GM19397 (cell line): ENCODE results near the gene UGGT2.
"Not testable (repeated sequence)": the region's sequence is repeated elsewhere in the genome, so short reads cannot be mapped to it uniquely, and the experiment has no call there.

Experiments used
- ATAC-seq: cut with Tn5 transposase; IDR thresholded peaks from one replicate; pipeline ENCODE4 v1.9.1; 2021; ENCODE audit warnings: mild to moderate bottlenecking, moderate library complexity; ENCODE audit not compliant: unreplicated experiment

Gene UGGT2

GRCh38 chr13:95914991-95915501 lies 138.2 kb downstream of the UGGT2 start:
- ATAC-seq: no peak

- no peak for ATAC-seq
Measured at GRCh38 chr13:95906999-95907398, 146.2 kb downstream of the UGGT2 start.

GRCh38 chr13:95903569-95903968 lies 149.6 kb downstream of the UGGT2 start:
- ATAC-seq: no peak

GRCh38 chr13:95902741-95903140 lies 150.5 kb downstream of the UGGT2 start:
- no peak for ATAC-seq

GRCh38 chr13:95898256-95898655 lies 154.9 kb downstream of the UGGT2 start:
- ATAC-seq: no peak

GRCh38 chr13:95896301-95896700 lies 156.9 kb downstream of the UGGT2 start:
- no peak for ATAC-seq

GRCh38 chr13:95893861-95894260 lies 159.3 kb downstream of the UGGT2 start:
- ATAC-seq: no peak

GRCh38 chr13:95882121-95882520 lies 171.1 kb downstream of the UGGT2 start:
- no peak for ATAC-seq

- no peak for ATAC-seq
Measured at GRCh38 chr13:95880331-95880730, 172.9 kb downstream of the UGGT2 start.

- ATAC-seq: no peak
Measured at GRCh38 chr13:95874286-95874685, 178.9 kb downstream of the UGGT2 start.

GRCh38 chr13:95870421-95870820 lies 182.8 kb downstream of the UGGT2 start:
- no peak for ATAC-seq

- ATAC-seq: no peak
Measured at GRCh38 chr13:95865080-95865615, 188.1 kb downstream of the UGGT2 start.

GRCh38 chr13:95862408-95862807 lies 190.8 kb downstream of the UGGT2 start:
- no peak for ATAC-seq

GRCh38 chr13:95861296-95861695 lies 191.9 kb downstream of the UGGT2 start:
- ATAC-seq: no peak

GRCh38 chr13:95858286-95859075 lies 194.7 kb downstream of the UGGT2 start:
- ATAC-seq: no peak

GRCh38 chr13:95845656-95846055 lies 207.5 kb downstream of the UGGT2 start:
- not testable (repeated sequence) for ATAC-seq

GRCh38 chr13:95842898-95843297 lies 210.3 kb downstream of the UGGT2 start:
- ATAC-seq: no peak

GRCh38 chr13:95841894-95842293 lies 211.3 kb downstream of the UGGT2 start:
- no peak for ATAC-seq

GRCh38 chr13:95834134-95834765 lies 219.0 kb downstream of the UGGT2 start:
- peak; percentile 80 for ATAC-seq

GRCh38 chr13:95833719-95834118 lies 219.5 kb downstream of the UGGT2 start:
- ATAC-seq: no peak

- ATAC-seq: no peak
Measured at GRCh38 chr13:95833126-95833525, 220.1 kb downstream of the UGGT2 start.

- no peak for ATAC-seq
Measured at GRCh38 chr13:95822303-95822702, 230.9 kb downstream of the UGGT2 start.
